Measurements from ENCODE around the gene EVL.
A peak's percentile ranks its signal among the peaks of the same experiment; 100 is the strongest.
"Not testable (repeated sequence)": the region's sequence is repeated elsewhere in the genome, so short reads cannot be mapped to it uniquely, and the experiment has no call there.

Gene EVL

GRCh38 chr14:100176811-100177327 lies 111.6 kb downstream of the EVL start:
- no peak for DNase-seq

DNA sequence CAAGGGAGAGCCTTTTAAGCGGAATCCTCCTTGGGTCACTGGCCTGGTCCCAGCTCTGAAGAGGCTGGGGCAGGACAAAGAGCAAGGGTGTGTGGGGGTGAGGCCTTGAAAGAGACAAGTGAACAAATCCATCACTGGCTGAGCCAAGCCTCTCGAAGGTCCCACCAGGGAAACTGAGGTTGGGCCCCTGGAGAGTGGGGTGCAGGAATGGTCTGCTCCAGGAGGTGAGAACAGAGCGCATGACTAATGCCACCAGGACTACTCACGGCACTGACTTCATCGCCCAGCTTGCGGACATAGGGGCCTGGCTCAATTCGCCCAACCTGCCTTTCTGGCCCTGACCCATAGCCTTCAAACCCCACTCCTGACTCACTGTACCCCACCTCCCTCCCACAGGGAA lies 113.5 kb downstream of the EVL start:
- DNase-seq, result no peak

DNA sequence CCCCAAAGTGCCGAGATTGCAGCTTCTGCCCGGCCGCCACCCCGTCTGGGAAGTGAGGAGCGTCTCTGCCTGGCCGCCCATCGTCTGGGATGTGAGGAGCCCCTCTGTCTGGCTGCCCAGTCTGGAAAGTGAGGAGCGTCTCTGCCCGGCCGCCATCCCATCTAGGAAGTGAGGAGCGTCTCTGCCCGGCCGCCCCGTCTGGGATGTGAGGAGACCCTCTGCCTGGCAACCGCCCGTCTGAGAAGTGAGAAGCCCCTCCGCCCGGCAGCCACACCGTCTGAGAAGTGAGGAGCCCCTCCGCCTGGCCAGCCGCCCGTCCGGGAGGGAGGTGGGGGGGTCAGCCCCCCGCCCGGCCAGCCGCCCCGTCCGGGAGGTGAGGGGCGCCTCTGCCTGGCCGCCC lies 115.4 kb downstream of the EVL start:
- not testable (repeated sequence) for DNase-seq

DNA sequence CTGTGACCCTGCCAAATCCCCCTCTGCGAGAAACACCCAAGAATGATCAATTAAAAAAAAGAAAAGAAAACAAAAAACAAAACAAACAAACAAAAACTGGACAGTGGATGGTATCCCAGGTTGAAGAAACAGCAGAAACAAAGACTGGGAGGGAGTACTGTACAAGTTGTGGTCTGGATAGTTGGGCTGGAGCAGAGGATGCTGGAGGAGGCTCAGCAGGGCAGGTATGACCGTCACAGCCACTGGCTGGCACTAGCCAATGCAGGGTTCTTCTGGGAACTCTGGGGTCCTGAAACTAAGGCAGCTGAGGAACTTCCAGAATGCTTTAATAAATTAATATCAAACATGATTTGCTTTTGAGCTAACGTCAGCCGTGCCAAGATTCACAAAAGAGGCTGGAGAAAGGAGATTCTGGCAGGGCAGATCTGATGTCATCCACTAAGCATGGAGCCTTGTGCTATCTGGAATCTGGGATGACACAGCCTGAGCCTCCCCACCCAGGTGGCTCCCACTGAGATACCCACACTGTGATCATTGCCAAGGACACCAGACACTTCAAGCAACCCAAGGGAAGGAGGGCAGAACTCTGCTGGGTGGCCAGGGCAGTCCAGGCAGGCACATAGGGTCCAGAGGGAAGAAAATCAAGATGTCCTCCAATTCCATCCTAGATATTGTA lies 116.8 kb downstream of the EVL start:
- DNase-seq, result not testable (repeated sequence)

DNA sequence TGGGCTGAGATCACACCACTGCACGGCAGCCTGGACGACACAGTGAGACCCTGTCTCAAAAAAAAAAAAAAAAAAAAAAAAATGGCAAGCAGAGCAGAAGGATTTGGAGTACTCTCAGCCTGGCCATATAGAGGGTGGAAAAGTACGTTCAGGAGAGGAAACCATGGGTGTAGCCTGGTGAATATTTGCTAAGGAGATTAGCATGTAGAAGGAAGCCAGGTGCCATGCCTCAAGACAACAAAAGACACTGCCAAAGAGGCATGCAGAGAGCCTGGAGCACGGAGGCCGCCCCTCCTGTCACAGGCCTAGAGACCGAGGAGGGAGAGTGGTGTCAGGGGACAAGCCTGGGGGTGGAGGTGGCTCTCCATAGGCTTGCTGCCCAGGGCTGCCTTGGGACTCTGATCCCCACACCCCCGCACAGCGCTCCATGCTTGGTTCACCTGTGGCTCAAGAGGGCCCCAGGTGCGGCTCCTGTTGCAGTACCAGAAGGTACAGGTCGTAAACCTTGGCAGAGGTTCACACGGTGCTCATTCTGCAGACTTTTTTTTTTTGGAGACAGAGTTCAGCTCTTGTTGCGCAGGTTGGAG lies 122.1 kb downstream of the EVL start:
- DNase-seq, result no peak

GRCh38 chr14:100188392-100189030 lies 123.3 kb downstream of the EVL start:
- no peak for DNase-seq

- no peak for DNase-seq
Measured at GRCh38 chr14:100190126-100190525, 124.9 kb downstream of the EVL start.

GRCh38 chr14:100191584-100192249 lies 126.5 kb downstream of the EVL start:
- DNase-seq, result no peak

GRCh38 chr14:100192250-100192671 lies 127.0 kb downstream of the EVL start:
- DNase-seq, result peak; percentile 23

DNA sequence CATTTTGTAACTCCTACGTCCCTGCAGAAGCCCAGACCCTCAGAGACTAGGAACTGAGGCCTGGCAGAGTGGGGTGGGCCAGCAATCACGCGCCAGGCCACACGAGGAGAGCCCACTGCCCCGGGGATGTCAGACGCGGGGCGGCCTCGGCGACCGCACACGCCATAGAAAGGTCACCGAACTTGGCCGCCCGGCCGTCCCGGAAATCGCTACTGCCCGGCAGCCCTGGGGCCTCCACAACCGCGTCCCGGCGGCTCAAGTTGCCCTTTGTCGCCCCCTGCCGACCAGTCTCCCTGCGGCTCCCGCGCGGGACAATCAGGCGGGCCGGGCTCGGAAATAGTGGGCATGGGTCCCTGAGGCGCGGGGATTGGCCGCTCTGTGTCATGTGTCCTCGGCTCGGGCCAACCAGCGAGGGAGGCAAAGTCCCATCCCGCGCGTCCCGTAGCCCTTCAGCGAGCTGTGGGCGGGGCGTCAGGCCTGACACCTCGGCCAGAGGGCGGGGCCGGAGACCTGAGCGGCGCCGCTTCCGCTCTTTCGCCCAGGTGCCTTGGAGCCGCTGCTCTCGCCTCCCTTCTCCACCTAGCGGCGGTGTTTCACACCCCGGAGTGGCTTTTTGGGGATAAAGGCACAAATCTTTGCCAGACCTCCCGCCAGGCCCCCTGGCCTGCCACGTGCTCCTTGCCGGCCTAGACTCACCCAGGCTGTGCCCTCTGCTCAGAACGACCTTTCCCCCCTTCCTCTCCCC lies 127.6 kb downstream of the EVL start:
- DNase-seq, result peak; percentile 99

Data from activated T-cell treated with anti-CD3 and anti-CD28 coated beads, Interleukin-2, amount 50 U/mL, for 1 hour (primary cell).